ENCODE measurements around the gene PPTC7. TPM values are rescaled to one million over a fixed set of nuclear protein-coding genes. Genes with fewer than 3 reads are reported as not detected.

Gene PPTC7
- total RNA-seq (10 to 100 TPM; 19.4 to 30.3 (median 22.5) TPM), polyA plus RNA-seq (10 to 100 TPM; 16.1 to 24.5 (median 18.6) TPM)

- DNase-seq, result peak; percentile 98
- no peaks in the 10 kb centered on the region for H3K27me3 ChIP-seq
- H3K9me3 ChIP-seq, result no peaks in the 10 kb centered on the region
- TF ChIP-seq POLR2AphosphoS5 (IDR thresholded peaks at IDR 0.05) (peak; percentile 74 to 92 (median 90)), CTCF (IDR thresholded peaks at IDR 0.05) (no peak), POLR2A (IDR thresholded peaks at IDR 0.05) (peak in 1 of 2 donors; percentile 58)
- peak within 1 kb of the TSS; percentile 95 to 97 (median 96) for H3K27ac ChIP-seq
- 1 to 3% methylated on average over 52 of the region's 52 CpGs for WGBS, 2 donors
- peaks cover 0 to 62% (median 59%) of the 10 kb centered on the region in 4 donors for H3K4me1 ChIP-seq
- intact Hi-C loops (cut with DNase I), result loop anchor here (5.0 kb wide), 2 partner anchors 41 to 81 kb away; partner anchors contain the start of genes RAD9B and VPS29
- peak within 1 kb of the TSS; percentile 84 to 93 (median 92) for H3K4me3 ChIP-seq
- H3K36me3 ChIP-seq, result no peaks in the 10 kb centered on the region
These were observed at the start of gene PPTC7 for GRCh38 chr12:110583137-110584059. TSS of gene PPTC7 (minus strand) at chr12:110583318. CDS start at chr12:110583031, 287 bp downstream.

GRCh38 chr12:110627500-110628195 lies 44.5 kb upstream of the PPTC7 start:
- no peak for DNase-seq
- peaks cover 0 to 66% (median 11%) of the 10 kb centered on the region in 4 donors for H3K36me3 ChIP-seq
- H3K9me3 ChIP-seq, result no peaks in the 10 kb centered on the region
- no peaks in the 10 kb centered on the region for H3K27me3 ChIP-seq
- H3K4me3 ChIP-seq, result no peak overlapping the region
- TF ChIP-seq POLR2AphosphoS5 (IDR thresholded peaks at IDR 0.05) (no peak), POLR2A (IDR thresholded peaks at IDR 0.05) (no peak), EP300 (IDR thresholded peaks at IDR 0.05) (no peak), CTCF (IDR thresholded peaks at IDR 0.05) (no peak)
- intact Hi-C loops (cut with DNase I), result no loop called here
- H3K4me1 ChIP-seq, result peaks cover 0 to 5% (median 0%) of the 10 kb centered on the region in 4 donors
- 63 to 83% methylated on average over 8 of the region's 8 CpGs for WGBS, 2 donors
- no peak overlapping the region for H3K27ac ChIP-seq

GRCh38 chr12:110622582-110622981 lies 39.5 kb upstream of the PPTC7 start:
- Histone ChIP-seq H3K36me3 (peaks cover 0 to 28% (median 2%) of the 10 kb centered on the region in 4 donors), H3K27ac (no peak overlapping the region), H3K27me3 (no peaks in the 10 kb centered on the region), H3K4me1 (peaks cover 0 to 5% (median 0%) of the 10 kb centered on the region in 4 donors), H3K4me3 (no peak overlapping the region), H3K9me3 (no peaks in the 10 kb centered on the region)
- TF ChIP-seq CTCF (IDR thresholded peaks at IDR 0.05) (no peak), POLR2AphosphoS5 (IDR thresholded peaks at IDR 0.05) (no peak), POLR2A (IDR thresholded peaks at IDR 0.05) (no peak), EP300 (IDR thresholded peaks at IDR 0.05) (no peak)
- DNase-seq, result no peak
- intact Hi-C loops (cut with DNase I), result no loop called here
- WGBS, 2 donors, result 95 to 96% methylated on average over 3 of the region's 3 CpGs

GRCh38 chr12:110619534-110619953 lies 36.4 kb upstream of the PPTC7 start:
- DNase-seq, result no peak
- no peaks in the 10 kb centered on the region for H3K27me3 ChIP-seq
- no peaks in the 10 kb centered on the region for H3K9me3 ChIP-seq
- peaks cover 0 to 6% (median 3%) of the 10 kb centered on the region in 4 donors for H3K4me1 ChIP-seq
- 73 to 90% methylated on average over 4 of the region's 4 CpGs for WGBS, 2 donors
- H3K36me3 ChIP-seq, result peaks cover 0 to 19% (median 0%) of the 10 kb centered on the region in 4 donors
- intact Hi-C loops (cut with DNase I), result loop anchor here (10.0 kb wide), 1 partner anchor 205 kb away; no protein-coding TSS in a partner anchor
- H3K27ac ChIP-seq, result no peak overlapping the region
- TF ChIP-seq POLR2A (IDR thresholded peaks at IDR 0.05), result no peak
- no peak for TF ChIP-seq CTCF (IDR thresholded peaks at IDR 0.05)
- TF ChIP-seq POLR2AphosphoS5 (IDR thresholded peaks at IDR 0.05), result no peak
- TF ChIP-seq EP300 (IDR thresholded peaks at IDR 0.05), result no peak
- H3K4me3 ChIP-seq, result no peak overlapping the region

Data from sigmoid colon (tissue), 7 donors.